ENCODE data around the gene TM4SF1.

Gene TM4SF1

GRCh38 chr3:149375501-149376196 lies 1.8 kb downstream of the TM4SF1 start:
- DNase-seq (ENCODE audit: low read depth in 4 of 4, low spot score in 1 of 4), result no peak

- DNase-seq (ENCODE audit: low read depth in 4 of 4, low spot score in 1 of 4), result no peak
Measured at GRCh38 chr3:149374793-149375500, 2.5 kb downstream of the TM4SF1 start.

- no peak for DNase-seq (ENCODE audit: low read depth in 4 of 4, low spot score in 1 of 4)
Measured at GRCh38 chr3:149374391-149374790, 3.1 kb downstream of the TM4SF1 start.

GRCh38 chr3:149373235-149374125 lies 4.0 kb downstream of the TM4SF1 start:
- DNase-seq (ENCODE audit: low read depth in 4 of 4, low spot score in 1 of 4), result no peak

- DNase-seq (ENCODE audit: low read depth in 4 of 4, low spot score in 1 of 4), result no peak
Measured at GRCh38 chr3:149371723-149372114, 5.7 kb downstream of the TM4SF1 start.

GRCh38 chr3:149371001-149371722 lies 6.3 kb downstream of the TM4SF1 start:
- no peak for DNase-seq (ENCODE audit: low read depth in 4 of 4, low spot score in 1 of 4)

- DNase-seq (ENCODE audit: low read depth in 4 of 4, low spot score in 1 of 4), result no peak
Measured at GRCh38 chr3:149369991-149370866, 7.2 kb downstream of the TM4SF1 start.

GRCh38 chr3:149368674-149369497 lies 8.6 kb downstream of the TM4SF1 start:
- DNase-seq (ENCODE audit: low read depth in 4 of 4, low spot score in 1 of 4), result no peak

GRCh38 chr3:149368201-149368673 lies 9.2 kb downstream of the TM4SF1 start:
- DNase-seq (ENCODE audit: low read depth in 4 of 4, low spot score in 1 of 4), result no peak

- DNase-seq (ENCODE audit: low read depth in 4 of 4, low spot score in 1 of 4), result no peak
Measured at GRCh38 chr3:149366941-149367840, 10.3 kb downstream of the TM4SF1 start.

- DNase-seq (ENCODE audit: low read depth in 4 of 4, low spot score in 1 of 4), result no peak
Measured at GRCh38 chr3:149366031-149366430, 11.4 kb downstream of the TM4SF1 start.

GRCh38 chr3:149364624-149365023 lies 12.8 kb downstream of the TM4SF1 start:
- no peak for DNase-seq (ENCODE audit: low read depth in 4 of 4, low spot score in 1 of 4)

- DNase-seq (ENCODE audit: low read depth in 4 of 4, low spot score in 1 of 4), result no peak
Measured at GRCh38 chr3:149363053-149363452, 14.4 kb downstream of the TM4SF1 start.

GRCh38 chr3:149362366-149362765 lies 15.1 kb downstream of the TM4SF1 start:
- DNase-seq (ENCODE audit: low read depth in 4 of 4, low spot score in 1 of 4), result no peak

GRCh38 chr3:149356630-149357029 lies 20.8 kb downstream of the TM4SF1 start:
- no peak for DNase-seq (ENCODE audit: low read depth in 4 of 4, low spot score in 1 of 4)

- no peak for DNase-seq (ENCODE audit: low read depth in 4 of 4, low spot score in 1 of 4)
Measured at GRCh38 chr3:149356044-149356592, 21.3 kb downstream of the TM4SF1 start.

GRCh38 chr3:149353581-149354184 lies 23.8 kb downstream of the TM4SF1 start:
- DNase-seq (ENCODE audit: low read depth in 4 of 4, low spot score in 1 of 4), result no peak
